Upper lobe of left lung (tissue), 4 donors: ENCODE measurements around the gene KRT75.

Source experiments
- EP300 ChIP-seq, 4 donors: sonication (generic); formaldehyde crosslinking; IDR thresholded peaks; one replicate each; pipeline ENCODE4 v1.5.1; 2017; ENCODE audit warnings: antibody characterized with exemption in 4 of 4, control low read depth in 2 of 4
- POLR2A ChIP-seq, 4 donors: fragments of 450-650 bp; IDR thresholded peaks; one replicate each; pipeline ENCODE4 v1.5.1; 2016 to 2017; ENCODE audit warnings: antibody characterized with exemption in 4 of 4, mild to moderate bottlenecking in 2 of 4
- POLR2AphosphoS5 ChIP-seq, 2 donors: sonication (generic); formaldehyde crosslinking; IDR thresholded peaks; one replicate each; pipeline ENCODE4 v1.5.1; 2017; ENCODE audit warnings: antibody characterized with exemption in 2 of 2
- TF ChIP-seq, protein P1 (sequence below), 6 experiments: fragments of 450-650 bp in 4 of 6; fragments of 200-600 bp in 2 of 6; sonication (generic) in 2 of 6; IDR thresholded peaks; one replicate each; pipeline ENCODE4 v1.5.1; 2016 to 2019; ENCODE audit warnings: antibody characterized with exemption in 6 of 6

DNA sequence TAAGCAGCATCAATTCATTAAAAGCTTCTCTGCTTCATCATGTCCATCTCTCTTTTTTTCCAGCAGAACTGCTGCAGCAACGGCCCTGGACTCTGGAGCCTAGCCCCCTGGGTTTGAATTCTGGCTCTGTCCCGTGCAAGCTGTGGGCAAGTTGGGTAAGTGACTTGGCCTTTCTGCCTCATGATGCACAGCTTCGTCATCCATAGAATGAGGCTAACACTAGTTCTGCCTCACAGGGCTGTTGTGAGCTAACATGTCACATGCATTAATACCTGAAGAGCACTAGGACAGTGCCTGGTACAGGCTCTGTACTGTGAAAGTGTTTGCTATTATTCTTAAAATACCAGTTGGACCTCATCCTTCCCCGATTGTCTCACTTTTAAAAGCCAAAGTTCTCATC, 32.2 kb downstream of the KRT75 start:
- TF ChIP-seq, protein P1, sequence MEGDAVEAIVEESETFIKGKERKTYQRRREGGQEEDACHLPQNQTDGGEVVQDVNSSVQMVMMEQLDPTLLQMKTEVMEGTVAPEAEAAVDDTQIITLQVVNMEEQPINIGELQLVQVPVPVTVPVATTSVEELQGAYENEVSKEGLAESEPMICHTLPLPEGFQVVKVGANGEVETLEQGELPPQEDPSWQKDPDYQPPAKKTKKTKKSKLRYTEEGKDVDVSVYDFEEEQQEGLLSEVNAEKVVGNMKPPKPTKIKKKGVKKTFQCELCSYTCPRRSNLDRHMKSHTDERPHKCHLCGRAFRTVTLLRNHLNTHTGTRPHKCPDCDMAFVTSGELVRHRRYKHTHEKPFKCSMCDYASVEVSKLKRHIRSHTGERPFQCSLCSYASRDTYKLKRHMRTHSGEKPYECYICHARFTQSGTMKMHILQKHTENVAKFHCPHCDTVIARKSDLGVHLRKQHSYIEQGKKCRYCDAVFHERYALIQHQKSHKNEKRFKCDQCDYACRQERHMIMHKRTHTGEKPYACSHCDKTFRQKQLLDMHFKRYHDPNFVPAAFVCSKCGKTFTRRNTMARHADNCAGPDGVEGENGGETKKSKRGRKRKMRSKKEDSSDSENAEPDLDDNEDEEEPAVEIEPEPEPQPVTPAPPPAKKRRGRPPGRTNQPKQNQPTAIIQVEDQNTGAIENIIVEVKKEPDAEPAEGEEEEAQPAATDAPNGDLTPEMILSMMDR (IDR thresholded peaks at IDR 0.05), result no peak
- no peak for TF ChIP-seq POLR2AphosphoS5 (IDR thresholded peaks at IDR 0.05)
- no peak for TF ChIP-seq EP300 (IDR thresholded peaks at IDR 0.05)
- no peak for TF ChIP-seq POLR2A (IDR thresholded peaks at IDR 0.05)
